Measurements from ENCODE around the gene KRTAP10-4. TPM values are rescaled to one million over a fixed set of nuclear protein-coding genes. Genes with fewer than 3 reads are reported as not detected.
A peak's percentile ranks its signal among the peaks of the same experiment; 100 is the strongest.

The KRTAP10-4 gene
- total RNA-seq, 1 donor from 2014 or later, result not detected

GRCh38 chr21:44534688-44535087, 38.8 kb upstream of the KRTAP10-4 start:
- H3K4me1 ChIP-seq, result no peaks in the 10 kb centered on the region
- no peaks in the 10 kb centered on the region for H3K36me3 ChIP-seq
- intact Hi-C loops (cut with DNase I), result no loop called here
- no peaks in the 10 kb centered on the region for H3K27me3 ChIP-seq
- no peak for TF ChIP-seq CTCF (IDR thresholded peaks at IDR 0.05)
- no peak overlapping the region for H3K4me3 ChIP-seq
- no peaks in the 10 kb centered on the region for H3K9me3 ChIP-seq
- H3K27ac ChIP-seq, result no peak overlapping the region
- DNase-seq (ENCODE audit: low spot score in 2 of 2), result peak in 1 of 2 donors; percentile 25

GRCh38 chr21:44535963-44536362, 37.6 kb upstream of the KRTAP10-4 start:
- Histone ChIP-seq H3K27me3 (no peaks in the 10 kb centered on the region), H3K4me3 (no peak overlapping the region), H3K27ac (no peak overlapping the region), H3K4me1 (no peaks in the 10 kb centered on the region), H3K36me3 (no peaks in the 10 kb centered on the region), H3K9me3 (no peaks in the 10 kb centered on the region)
- intact Hi-C loops (cut with DNase I), result no loop called here
- no peak for TF ChIP-seq CTCF (IDR thresholded peaks at IDR 0.05)
- DNase-seq (ENCODE audit: low spot score in 2 of 2), result peak in 1 of 2 donors; percentile 35

- no peaks in the 10 kb centered on the region for H3K4me1 ChIP-seq
- no peak overlapping the region for H3K4me3 ChIP-seq
- no peaks in the 10 kb centered on the region for H3K27me3 ChIP-seq
- DNase-seq (ENCODE audit: low spot score in 2 of 2), result no peak
- peaks cover 0 to 9% of the 10 kb centered on the region in 2 donors for H3K9me3 ChIP-seq
- no peak for TF ChIP-seq CTCF (IDR thresholded peaks at IDR 0.05)
- intact Hi-C loops (cut with DNase I), result no loop called here
- H3K27ac ChIP-seq, result no peak overlapping the region
- no peaks in the 10 kb centered on the region for H3K36me3 ChIP-seq
Observed at GRCh38 chr21:44537930-44538911, 35.3 kb upstream of the KRTAP10-4 start.

- Histone ChIP-seq H3K4me1 (no peaks in the 10 kb centered on the region), H3K36me3 (no peaks in the 10 kb centered on the region), H3K9me3 (peaks cover 0 to 9% of the 10 kb centered on the region in 2 donors), H3K4me3 (no peak overlapping the region), H3K27ac (no peak overlapping the region), H3K27me3 (no peaks in the 10 kb centered on the region)
- intact Hi-C loops (cut with DNase I), result no loop called here
- DNase-seq (ENCODE audit: low spot score in 2 of 2), result no peak
- TF ChIP-seq CTCF (IDR thresholded peaks at IDR 0.05), result no peak
Observed at GRCh38 chr21:44539046-44539445, 34.5 kb upstream of the KRTAP10-4 start.

GRCh38 chr21:44539991-44540666, 33.4 kb upstream of the KRTAP10-4 start, which contains the start of gene KRTAP10-1:
Gene KRTAP10-1 (minus strand): TSS chr21:44540195. CDS start chr21:44540150, 45 bp downstream.
- H3K27ac ChIP-seq, result no peak within 1 kb of the TSS
- no peak for DNase-seq (ENCODE audit: low spot score in 2 of 2)
- no peaks in the 10 kb centered on the region for H3K36me3 ChIP-seq
- H3K4me1 ChIP-seq, result no peaks in the 10 kb centered on the region
- TF ChIP-seq CTCF (IDR thresholded peaks at IDR 0.05), result no peak
- intact Hi-C loops (cut with DNase I), result no loop called here
- H3K4me3 ChIP-seq, result no peak within 1 kb of the TSS
- H3K27me3 ChIP-seq, result no peaks in the 10 kb centered on the region
- H3K9me3 ChIP-seq, result peaks cover 0 to 9% of the 10 kb centered on the region in 2 donors

All from ascending aorta (tissue), 2 donors.